CD14-positive monocyte (primary cell): ENCODE results near the gene SLC30A9. TPM values are rescaled to one million over a fixed set of nuclear protein-coding genes. Genes with fewer than 3 reads are reported as not detected.

Experiments
- DNase-seq, 3 donors: peaks; one replicate each; pipeline ENCODE4 v3.0.0-alpha.2; 2011 to 2022
- H2AFZ ChIP-seq: 2 replicates; pipeline ENCODE4 v1.6.0; 2012; ENCODE audit warnings: mild to moderate bottlenecking, low read depth, low read length, inconsistent platforms; ENCODE audit not compliant: insufficient read depth, poor library complexity, severe bottlenecking
- H3K27ac ChIP-seq, 2 donors: 1 replicate in 1 of 2; 2 replicates in 1 of 2; pipeline ENCODE4 v1.5.1; 2012 to 2013; ENCODE audit warnings: low read length in 2 of 2, control low read depth in 1 of 2, inconsistent platforms in 1 of 2, low read depth in 1 of 2, mild to moderate bottlenecking in 1 of 2
- H3K27me3 ChIP-seq, 2 donors: one replicate each; pipeline versions ENCODE4 v1.6.0 to v1.6.1; 2011 to 2013; ENCODE audit warnings: low read length in 2 of 2; ENCODE audit not compliant: control insufficient read depth in 2 of 2, insufficient read depth in 2 of 2
- H3K36me3 ChIP-seq, 2 donors: replicated peaks in 1 of 2; 1 replicate in 1 of 2; 2 replicates in 1 of 2; pipeline versions ENCODE4 v1.5.1 to v1.6.1; 2012 to 2013; ENCODE audit warnings: low read length in 2 of 2, control low read depth in 1 of 2, inconsistent platforms in 1 of 2, mild to moderate bottlenecking in 1 of 2; ENCODE audit not compliant: insufficient read depth in 2 of 2, control insufficient read depth in 1 of 2
- H3K4me1 ChIP-seq, 2 donors: 1 replicate in 1 of 2; 2 replicates in 1 of 2; pipeline versions ENCODE4 v1.5.1 to v1.6.1; 2012 to 2013; ENCODE audit warnings: low read length in 2 of 2, control low read depth in 1 of 2, inconsistent platforms in 1 of 2, mild to moderate bottlenecking in 1 of 2, moderate library complexity in 1 of 2; ENCODE audit not compliant: insufficient read depth in 2 of 2, control insufficient read depth in 1 of 2
- H3K4me2 ChIP-seq: replicated peaks from 2 replicates; pipeline ENCODE3; 2012; ENCODE audit warnings: low read length, moderate library complexity, mild to moderate bottlenecking; ENCODE audit not compliant: poor library complexity, severe bottlenecking; ENCODE audit errors: extremely low read depth
- H3K4me3 ChIP-seq, 3 experiments: fragments of 200-600 bp in 1 of 3; sonication (generic) in 1 of 3; replicated peaks in 1 of 3; 1 replicate in 2 of 3; 2 replicates in 1 of 3; pipeline ENCODE4 v1.5.1; 2011 to 2013; ENCODE audit warnings: low read length in 3 of 3, mild to moderate bottlenecking in 3 of 3, control low read depth in 2 of 3, low read depth in 2 of 3, inconsistent platforms in 1 of 3, moderate library complexity in 1 of 3
- H3K79me2 ChIP-seq: 2 replicates; pipeline ENCODE4 v1.6.0; 2012; ENCODE audit warnings: mild to moderate bottlenecking, control low read depth, inconsistent platforms, low read length, moderate library complexity; ENCODE audit not compliant: insufficient read depth
- H3K9ac ChIP-seq: 2 replicates; pipeline ENCODE4 v1.6.0; 2017; ENCODE audit warnings: low read length, mild to moderate bottlenecking; ENCODE audit not compliant: insufficient read depth, poor library complexity, severe bottlenecking
- H3K9me3 ChIP-seq, 2 donors: replicated peaks in 1 of 2; 1 replicate in 1 of 2; 2 replicates in 1 of 2; pipeline versions ENCODE4 v1.5.1 to v1.6.1; 2012 to 2013; ENCODE audit warnings: low read length in 2 of 2, control low read depth in 1 of 2; ENCODE audit not compliant: control insufficient read depth in 1 of 2, insufficient read depth in 1 of 2
- H4K20me1 ChIP-seq: 2 replicates; pipeline ENCODE4 v1.6.0; 2012; ENCODE audit warnings: mild to moderate bottlenecking, low read length, control low read depth, moderate library complexity; ENCODE audit not compliant: insufficient read depth
- H3K27ac Mint-ChIP-seq, 7 donors: one replicate each; pipeline ENCODE4 v1.8.0; 2020; ENCODE audit warnings: mild to moderate bottlenecking in 7 of 7, mixed read lengths in 7 of 7, moderate library complexity in 6 of 7, inconsistent platforms in 2 of 7
- H3K27me3 Mint-ChIP-seq, 3 donors: one replicate each; pipeline ENCODE4 v1.8.0; 2021 to 2022; ENCODE audit warnings: low read depth in 3 of 3, mild to moderate bottlenecking in 3 of 3, mixed read lengths in 3 of 3, moderate library complexity in 3 of 3, inconsistent platforms in 1 of 3
- H3K36me3 Mint-ChIP-seq, 2 donors: one replicate each; pipeline ENCODE4 v1.8.0; 2020; ENCODE audit warnings: mixed read lengths in 2 of 2, inconsistent platforms in 1 of 2, mild to moderate bottlenecking in 1 of 2
- H3K4me1 Mint-ChIP-seq: one replicate; pipeline ENCODE4 v1.8.0; 2020; ENCODE audit warnings: mild to moderate bottlenecking, mixed read lengths
- H3K4me3 Mint-ChIP-seq, 2 donors: one replicate each; pipeline ENCODE4 v1.8.0; 2020; ENCODE audit warnings: mild to moderate bottlenecking in 2 of 2, mixed read lengths in 2 of 2, moderate library complexity in 1 of 2
- H3K9me3 Mint-ChIP-seq, 7 donors: one replicate each; pipeline ENCODE4 v1.8.0; 2020 to 2022; ENCODE audit warnings: mixed read lengths in 7 of 7, mild to moderate bottlenecking in 6 of 7, moderate library complexity in 6 of 7, inconsistent platforms in 2 of 7
- WGBS: methylation state at CpG from one replicate; pipeline ENCODE4 v1.1.5; 2013; ENCODE audit warnings: missing lambda C conversion rate; ENCODE audit not compliant: insufficient coverage; 5-methylcytosine and 5-hydroxymethylcytosine counted together
- intact Hi-C, 2 donors: fragments of 100-400 bp; cut with micrococcal nuclease; formaldehyde crosslinking; loops; one replicate each; pipeline versions ENCODE4 v1.15.0 to v1.15.1; 2023
- polyA plus RNA-seq, 3 donors: library from polyadenylated mRNA; depleted of rRNA in 1 of 3; unstranded in 2 of 3; stranded (reverse) in 1 of 3; fragments of 300-500 nt in 2 of 3; fragments of >200 nt in 1 of 3; fragmentation: Illumina TruSeq in 2 of 3; gene quantifications; 1 replicate in 2 of 3; 2 replicates in 1 of 3; pipeline ENCODE4 v1.2.3, GENCODE V29; 2012 to 2021
- TF ChIP-seq, protein P1 (sequence below): fragments of 200-600 bp; IDR thresholded peaks from one replicate; pipeline ENCODE4 v1.8.0; 2022; ENCODE audit warnings: antibody characterized with exemption, mild to moderate bottlenecking

SLC30A9 gene
- polyA plus RNA-seq, 3 donors, result 11.6 to 47.2 (median 41.0) TPM

DNA sequence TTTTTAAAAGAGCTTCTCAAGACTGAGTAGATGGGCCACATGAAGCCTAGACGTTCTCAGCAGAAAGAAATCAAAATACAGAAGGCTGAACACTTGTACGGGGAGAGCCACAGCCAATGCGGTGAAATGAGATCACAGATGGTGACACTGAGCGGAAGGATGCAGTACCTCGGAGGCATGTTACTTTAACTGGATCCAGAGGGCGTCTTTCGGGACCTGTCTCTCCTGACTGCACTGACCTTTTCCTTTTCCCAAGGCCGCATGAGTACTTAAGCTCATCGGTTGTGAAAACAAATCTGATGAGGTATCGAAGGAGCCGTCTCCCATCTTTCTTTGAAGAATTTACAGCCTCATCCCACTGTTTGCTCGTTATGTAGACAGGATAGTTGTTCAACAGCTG lies 129.6 kb downstream of the SLC30A9 start:
- no peak overlapping the region for H3K4me3 ChIP-seq
- no peaks in the 10 kb centered on the region for H3K79me2 ChIP-seq
- Mint-ChIP-seq H3K4me1 (no peaks in the 10 kb centered on the region), H3K4me3 (no peak overlapping the region), H3K36me3 (no peaks in the 10 kb centered on the region), H3K27me3 (peaks cover 0 to 2% (median 1%) of the 10 kb centered on the region in 3 donors), H3K9me3 (no peaks in the 10 kb centered on the region), H3K27ac (no peak overlapping the region)
- no peak overlapping the region for H2AFZ ChIP-seq
- DNase-seq, result no peak
- no peaks in the 10 kb centered on the region for H3K4me1 ChIP-seq
- H3K36me3 ChIP-seq, result no peaks in the 10 kb centered on the region
- H3K27me3 ChIP-seq, result no peaks in the 10 kb centered on the region
- H3K4me2 ChIP-seq, result no peak overlapping the region
- 93% methylated on average over 12 of the region's 12 CpGs for WGBS
- no peak overlapping the region for H3K9ac ChIP-seq
- H3K27ac ChIP-seq, result no peak overlapping the region
- no peaks in the 10 kb centered on the region for H3K9me3 ChIP-seq
- intact Hi-C loops, result no loop called here
- TF ChIP-seq, protein P1, sequence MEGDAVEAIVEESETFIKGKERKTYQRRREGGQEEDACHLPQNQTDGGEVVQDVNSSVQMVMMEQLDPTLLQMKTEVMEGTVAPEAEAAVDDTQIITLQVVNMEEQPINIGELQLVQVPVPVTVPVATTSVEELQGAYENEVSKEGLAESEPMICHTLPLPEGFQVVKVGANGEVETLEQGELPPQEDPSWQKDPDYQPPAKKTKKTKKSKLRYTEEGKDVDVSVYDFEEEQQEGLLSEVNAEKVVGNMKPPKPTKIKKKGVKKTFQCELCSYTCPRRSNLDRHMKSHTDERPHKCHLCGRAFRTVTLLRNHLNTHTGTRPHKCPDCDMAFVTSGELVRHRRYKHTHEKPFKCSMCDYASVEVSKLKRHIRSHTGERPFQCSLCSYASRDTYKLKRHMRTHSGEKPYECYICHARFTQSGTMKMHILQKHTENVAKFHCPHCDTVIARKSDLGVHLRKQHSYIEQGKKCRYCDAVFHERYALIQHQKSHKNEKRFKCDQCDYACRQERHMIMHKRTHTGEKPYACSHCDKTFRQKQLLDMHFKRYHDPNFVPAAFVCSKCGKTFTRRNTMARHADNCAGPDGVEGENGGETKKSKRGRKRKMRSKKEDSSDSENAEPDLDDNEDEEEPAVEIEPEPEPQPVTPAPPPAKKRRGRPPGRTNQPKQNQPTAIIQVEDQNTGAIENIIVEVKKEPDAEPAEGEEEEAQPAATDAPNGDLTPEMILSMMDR, result no peak
- H4K20me1 ChIP-seq, result no peaks in the 10 kb centered on the region

DNA sequence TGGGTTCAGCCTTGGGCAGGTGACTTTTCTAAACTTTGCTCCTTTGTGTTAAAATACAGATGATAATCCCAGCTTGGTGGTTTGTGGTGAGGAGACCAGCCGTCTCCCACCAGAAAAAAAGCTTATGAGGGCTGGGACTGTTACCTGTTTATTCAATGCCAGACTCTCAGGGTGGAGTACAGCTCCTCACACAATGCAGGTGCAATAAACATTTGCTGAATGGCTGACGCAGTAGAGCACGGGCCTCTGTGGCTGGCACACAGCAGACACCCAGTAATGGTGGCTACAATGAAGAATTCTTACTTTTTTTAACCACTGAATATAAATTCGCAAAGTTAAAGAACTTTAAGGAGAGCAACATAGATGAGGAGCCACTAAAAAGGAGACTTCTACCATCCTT lies 131.9 kb downstream of the SLC30A9 start:
- no peak overlapping the region for H3K4me3 ChIP-seq
- no peaks in the 10 kb centered on the region for H3K36me3 Mint-ChIP-seq
- DNase-seq, result no peak
- H3K4me2 ChIP-seq, result no peak overlapping the region
- no peaks in the 10 kb centered on the region for H3K4me1 ChIP-seq
- no peak overlapping the region for H3K4me3 Mint-ChIP-seq
- intact Hi-C loops, result no loop called here
- no CpG with 5 or more reads among the region's 4 CpGs for WGBS
- no peaks in the 10 kb centered on the region for H3K27me3 ChIP-seq
- H3K9ac ChIP-seq, result no peak overlapping the region
- no peak overlapping the region for H3K27ac Mint-ChIP-seq
- no peak overlapping the region for H2AFZ ChIP-seq
- no peaks in the 10 kb centered on the region for H4K20me1 ChIP-seq
- TF ChIP-seq, protein P1, result no peak
- peaks cover 0 to 2% (median 1%) of the 10 kb centered on the region in 3 donors for H3K27me3 Mint-ChIP-seq
- H3K79me2 ChIP-seq, result no peaks in the 10 kb centered on the region
- H3K9me3 ChIP-seq, result no peaks in the 10 kb centered on the region
- no peaks in the 10 kb centered on the region for H3K9me3 Mint-ChIP-seq
- H3K4me1 Mint-ChIP-seq, result no peaks in the 10 kb centered on the region
- no peak overlapping the region for H3K27ac ChIP-seq
- no peaks in the 10 kb centered on the region for H3K36me3 ChIP-seq
